HFF-Myc (cell line): ENCODE measurements around the gene CNTN5.

Experiments
- DNase-seq: peaks from one replicate; pipeline ENCODE4 v3.0.0-alpha.2; 2011; ENCODE audit warnings: low read depth; ENCODE audit errors: extremely low read depth
- H3K4me3 ChIP-seq: replicated peaks from 2 replicates; pipeline ENCODE4 v1.5.1; 2011; ENCODE audit warnings: low read depth, mild to moderate bottlenecking, control low read depth, low read length
- TF ChIP-seq, protein P1 (sequence below): IDR thresholded peaks from 2 replicates; pipeline ENCODE4 v1.5.1; 2012; ENCODE audit warnings: mild to moderate bottlenecking, low read depth, low read length, control low read depth; ENCODE audit errors: missing control alignments

The CNTN5 gene

DNA sequence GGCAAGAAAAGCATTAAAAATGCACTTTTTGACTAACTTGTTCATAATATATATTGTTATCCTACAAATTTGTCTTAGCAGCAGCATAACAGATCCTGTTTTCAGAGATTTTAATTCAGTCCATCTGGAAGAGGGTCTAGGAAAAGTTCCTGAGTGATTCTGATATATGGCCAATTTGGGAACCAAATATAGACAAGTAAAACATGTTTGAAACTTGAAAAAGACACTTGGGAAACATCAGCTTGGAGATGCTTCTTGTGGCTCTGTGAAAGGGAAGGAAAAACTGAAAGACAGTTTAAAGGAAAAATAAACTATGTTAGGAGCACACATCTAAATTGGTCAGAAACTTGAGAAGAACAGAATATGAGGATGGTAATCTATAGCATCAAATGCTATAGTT is 697.5 kb downstream of the CNTN5 start:
- TF ChIP-seq, protein P1, sequence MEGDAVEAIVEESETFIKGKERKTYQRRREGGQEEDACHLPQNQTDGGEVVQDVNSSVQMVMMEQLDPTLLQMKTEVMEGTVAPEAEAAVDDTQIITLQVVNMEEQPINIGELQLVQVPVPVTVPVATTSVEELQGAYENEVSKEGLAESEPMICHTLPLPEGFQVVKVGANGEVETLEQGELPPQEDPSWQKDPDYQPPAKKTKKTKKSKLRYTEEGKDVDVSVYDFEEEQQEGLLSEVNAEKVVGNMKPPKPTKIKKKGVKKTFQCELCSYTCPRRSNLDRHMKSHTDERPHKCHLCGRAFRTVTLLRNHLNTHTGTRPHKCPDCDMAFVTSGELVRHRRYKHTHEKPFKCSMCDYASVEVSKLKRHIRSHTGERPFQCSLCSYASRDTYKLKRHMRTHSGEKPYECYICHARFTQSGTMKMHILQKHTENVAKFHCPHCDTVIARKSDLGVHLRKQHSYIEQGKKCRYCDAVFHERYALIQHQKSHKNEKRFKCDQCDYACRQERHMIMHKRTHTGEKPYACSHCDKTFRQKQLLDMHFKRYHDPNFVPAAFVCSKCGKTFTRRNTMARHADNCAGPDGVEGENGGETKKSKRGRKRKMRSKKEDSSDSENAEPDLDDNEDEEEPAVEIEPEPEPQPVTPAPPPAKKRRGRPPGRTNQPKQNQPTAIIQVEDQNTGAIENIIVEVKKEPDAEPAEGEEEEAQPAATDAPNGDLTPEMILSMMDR, result no peak
- no peak for DNase-seq
- H3K4me3 ChIP-seq, result no peak overlapping the region

GRCh38 chr11:99739464-99740089 is 718.8 kb downstream of the CNTN5 start:
- TF ChIP-seq, protein P1, result no peak
- no peak for DNase-seq
- H3K4me3 ChIP-seq, result no peak overlapping the region

DNA sequence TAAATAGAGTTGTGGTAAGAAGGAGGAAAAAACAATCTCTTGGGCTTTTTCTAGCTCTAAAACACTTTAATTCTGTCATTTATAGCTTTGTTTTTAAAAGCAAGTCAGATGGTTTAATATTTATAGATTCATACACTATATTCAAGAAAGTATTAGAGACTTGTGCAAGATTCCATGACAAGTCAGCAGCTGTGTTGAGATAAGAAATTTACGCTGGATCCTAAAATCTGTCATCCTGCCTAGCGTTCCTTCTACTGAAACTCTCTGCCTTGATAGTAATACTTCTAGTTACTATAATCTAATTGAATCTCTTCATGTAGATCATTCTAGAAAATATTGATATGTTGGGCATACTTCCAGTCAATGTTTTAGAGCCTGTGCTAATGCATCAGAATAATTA is 721.8 kb downstream of the CNTN5 start:
- no peak overlapping the region for H3K4me3 ChIP-seq
- DNase-seq, result no peak
- TF ChIP-seq, protein P1, result no peak

GRCh38 chr11:99759787-99760186 is 739.0 kb downstream of the CNTN5 start:
- no peak for DNase-seq
- TF ChIP-seq, protein P1, result no peak
- H3K4me3 ChIP-seq, result no peak overlapping the region

GRCh38 chr11:99766811-99767210 is 746.1 kb downstream of the CNTN5 start:
- no peak for DNase-seq
- TF ChIP-seq, protein P1, result no peak
- no peak overlapping the region for H3K4me3 ChIP-seq

DNA sequence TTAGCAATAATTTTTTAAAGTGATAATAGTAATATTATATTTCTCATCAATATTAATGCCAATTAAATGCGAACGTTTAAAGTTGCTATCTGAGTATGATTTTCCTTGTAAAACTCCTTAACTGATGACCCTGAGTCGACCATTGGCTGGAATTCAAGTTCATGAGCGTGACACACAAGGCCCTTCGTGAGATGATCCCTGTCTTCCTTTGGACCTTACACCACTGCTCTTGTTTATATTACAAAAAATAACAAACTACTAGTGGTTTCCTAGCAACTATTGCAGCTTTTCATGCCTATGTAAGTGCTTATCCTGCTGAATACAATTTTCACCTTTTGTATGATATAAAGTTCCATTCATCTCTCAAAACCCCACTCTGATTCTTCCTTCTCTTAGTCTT is 752.9 kb downstream of the CNTN5 start:
- DNase-seq, result no peak
- TF ChIP-seq, protein P1, result no peak
- no peak overlapping the region for H3K4me3 ChIP-seq

DNA sequence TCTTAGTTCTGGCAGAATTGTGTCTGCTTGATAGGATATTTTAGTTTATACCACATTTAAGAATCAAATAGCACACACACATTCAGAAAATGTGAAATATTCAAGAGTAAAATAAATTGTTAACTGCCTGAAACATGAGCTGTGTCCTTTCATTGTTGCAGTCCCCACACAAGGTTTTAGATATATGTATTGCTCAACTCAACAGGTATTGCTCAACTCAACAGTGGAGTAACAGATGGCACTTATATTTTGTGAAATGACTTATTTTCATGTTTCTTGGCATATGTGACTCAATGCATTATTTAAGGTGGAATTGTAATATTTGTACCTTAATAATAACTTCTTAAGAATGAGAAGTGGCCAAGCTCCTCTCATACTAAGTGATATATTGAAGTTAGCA is 760.3 kb downstream of the CNTN5 start:
- TF ChIP-seq, protein P1, result no peak
- no peak overlapping the region for H3K4me3 ChIP-seq
- no peak for DNase-seq
